Measurements from ENCODE around the gene TMEM119.
"Not testable (repeated sequence)": the region's sequence is repeated elsewhere in the genome, so short reads cannot be mapped to it uniquely, and the experiment has no call there.

TMEM119 gene

GRCh38 chr12:108599541-108599940 is 1.7 kb upstream of the TMEM119 start:
- DNase-seq: no peak

GRCh38 chr12:108598553-108599250 is 818 bp upstream of the TMEM119 start:
- no peak for DNase-seq

GRCh38 chr12:108596854-108597558 is 878 bp downstream of the TMEM119 start:
- no peak for DNase-seq

DNA sequence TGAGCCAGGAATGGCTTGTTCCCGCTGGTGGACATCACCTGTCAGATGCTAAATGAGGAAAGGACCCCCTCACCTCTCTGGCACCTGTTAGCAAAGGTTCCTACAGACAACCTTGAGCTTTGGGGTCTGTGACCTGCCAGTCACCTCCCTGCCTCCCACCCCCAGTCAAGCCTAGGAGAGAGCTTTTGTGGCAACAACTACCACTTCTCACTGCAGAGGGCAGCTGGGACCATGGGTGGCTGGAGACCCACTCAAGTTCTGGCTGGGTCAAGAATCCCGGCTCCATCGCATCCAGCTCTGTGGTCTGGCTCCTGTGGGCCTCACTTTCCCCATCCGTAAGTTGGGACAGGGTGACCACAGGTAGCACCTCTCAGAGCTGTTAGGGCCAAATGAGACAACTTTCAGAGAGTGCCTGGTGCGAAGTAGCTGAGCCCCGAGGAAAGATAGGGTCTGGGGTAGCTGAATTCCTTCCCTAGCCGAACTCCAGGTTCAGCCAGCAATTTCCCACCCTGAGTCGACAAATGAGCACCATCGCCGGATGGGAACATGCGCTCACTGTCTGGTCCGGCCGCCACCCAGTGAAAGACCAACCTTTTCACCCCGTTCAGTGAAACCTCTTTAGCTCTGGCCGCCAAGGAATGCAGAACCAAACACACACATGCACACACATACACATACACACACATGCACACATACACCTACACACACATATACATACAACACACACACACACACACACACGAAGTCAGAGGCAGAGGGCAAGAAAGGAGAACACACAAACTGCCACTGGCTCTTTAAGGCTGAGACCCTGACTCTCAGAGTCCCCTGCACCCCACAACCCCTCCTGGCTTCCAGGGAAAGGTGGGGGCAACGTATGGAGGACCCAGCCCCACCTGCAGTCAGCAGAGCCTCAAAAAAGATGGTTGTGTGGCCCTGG is 1.9 kb downstream of the TMEM119 start:
- no peak for DNase-seq

DNA sequence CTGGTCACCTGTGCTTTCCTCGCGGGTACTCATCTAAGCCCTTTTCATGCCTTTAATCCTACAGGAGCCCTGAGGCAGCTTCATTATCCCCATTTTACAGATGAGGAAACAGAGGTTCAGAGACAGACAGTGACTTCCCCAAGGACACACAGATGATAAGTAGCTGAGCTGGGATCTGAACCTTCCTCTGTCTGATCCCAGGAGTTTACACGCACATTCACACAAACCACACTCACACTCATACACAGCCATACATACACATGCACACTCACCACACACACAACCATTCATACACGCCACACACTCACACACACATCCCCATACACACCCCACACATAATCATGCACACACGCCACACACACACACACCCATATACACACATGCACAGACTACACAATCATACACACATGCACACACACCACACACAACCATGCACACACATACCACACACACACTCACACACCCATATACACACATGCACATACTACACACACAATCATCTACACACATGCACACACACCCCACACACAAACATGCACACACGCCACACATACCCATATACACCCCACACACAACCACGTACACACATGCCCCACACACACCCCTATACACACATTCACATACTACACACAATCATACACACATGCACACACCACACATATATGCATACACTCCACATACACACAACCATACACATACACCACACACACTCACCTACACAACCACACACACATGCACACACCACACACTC is 2.7 kb downstream of the TMEM119 start:
- DNase-seq: no peak

GRCh38 chr12:108594323-108594903 is 3.5 kb downstream of the TMEM119 start:
- DNase-seq: no peak

GRCh38 chr12:108592033-108592909 is 5.6 kb downstream of the TMEM119 start:
- DNase-seq: no peak

- DNase-seq: no peak
Measured at GRCh38 chr12:108591267-108591980, 6.5 kb downstream of the TMEM119 start.

- not testable (repeated sequence) for DNase-seq
Measured at GRCh38 chr12:108590463-108590862, 7.4 kb downstream of the TMEM119 start.

- no peak for DNase-seq
Measured at GRCh38 chr12:108589840-108590229, 8.0 kb downstream of the TMEM119 start.

DNA sequence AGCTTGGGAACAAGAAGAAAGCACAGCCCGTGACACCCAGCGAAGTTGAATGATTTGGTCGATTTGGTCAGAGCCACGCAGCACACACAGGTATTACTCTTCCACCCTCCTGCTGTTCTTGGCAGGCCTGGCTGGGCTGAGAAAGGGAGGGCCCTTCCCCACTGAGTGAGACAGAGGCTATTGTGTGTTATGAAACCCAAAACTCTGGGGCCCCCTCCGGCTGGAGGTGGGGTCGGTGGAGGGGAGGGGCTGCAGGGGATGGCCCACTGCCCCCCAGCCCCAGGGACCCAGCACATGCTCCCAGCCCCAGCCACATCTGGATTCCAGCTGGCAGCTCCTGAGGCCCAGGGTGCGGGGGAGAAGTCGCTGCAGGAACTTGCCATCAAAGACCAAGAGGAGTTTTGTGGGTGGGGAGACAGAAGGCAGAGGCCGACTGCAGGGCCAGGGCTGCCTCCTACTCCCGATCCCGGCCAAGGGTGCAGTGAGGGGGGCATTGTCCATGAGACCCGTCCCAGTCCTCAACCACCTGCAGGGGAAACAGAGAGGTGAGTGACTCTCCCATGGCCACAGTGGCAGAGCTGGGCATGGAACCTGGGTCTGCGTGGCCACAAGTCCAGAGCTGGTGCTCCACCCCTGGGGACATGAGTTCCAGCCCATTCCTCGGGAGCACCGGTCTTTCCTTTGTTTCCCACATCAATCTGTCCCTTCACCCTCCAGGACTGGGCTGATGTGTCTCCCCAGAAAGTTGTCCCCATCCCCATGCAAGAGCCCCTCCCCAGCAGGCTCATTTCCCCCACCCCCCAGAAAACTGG is 8.7 kb downstream of the TMEM119 start:
- no peak for DNase-seq

DNA sequence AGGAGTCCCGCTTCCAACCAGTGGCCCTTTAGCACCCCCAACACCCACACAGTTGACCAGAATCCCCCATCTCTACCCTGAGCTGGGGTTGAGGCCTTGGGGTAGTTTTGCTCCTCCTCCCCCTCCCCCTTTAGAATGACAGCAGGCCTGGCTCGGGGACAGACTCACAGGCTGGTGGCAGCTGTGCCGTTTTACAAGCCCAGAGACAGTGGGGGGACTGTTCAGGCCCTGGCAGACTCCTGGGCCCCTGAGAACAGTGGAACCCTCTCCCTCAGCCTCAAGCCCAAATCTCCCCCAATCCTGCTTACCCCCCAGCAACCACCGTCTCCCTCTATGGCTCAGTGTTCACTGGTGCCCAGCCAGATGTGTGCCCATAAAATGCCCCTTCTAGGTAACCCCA is 10.1 kb downstream of the TMEM119 start:
- no peak for DNase-seq

DNA sequence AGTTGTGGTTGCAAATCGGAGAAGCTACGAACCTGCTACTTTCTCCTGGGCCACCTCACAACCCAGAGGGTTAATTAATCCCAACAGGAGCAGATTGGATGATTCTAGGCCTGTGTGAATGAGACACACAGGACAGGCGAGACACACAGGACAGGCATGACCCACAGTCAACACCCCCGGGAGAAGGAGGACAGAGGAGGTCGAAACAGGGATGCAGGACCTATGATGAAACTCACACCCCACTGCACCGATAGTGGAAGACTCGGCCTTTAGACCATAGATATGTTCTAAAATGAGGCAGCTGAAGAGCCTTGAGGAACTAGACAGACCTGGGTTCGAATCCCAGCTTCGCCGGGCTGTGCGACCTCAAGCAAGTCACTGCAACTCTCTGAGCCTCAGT is 11.6 kb downstream of the TMEM119 start:
- DNase-seq: no peak

- DNase-seq: no peak
Measured at GRCh38 chr12:108585864-108586263, 12.0 kb downstream of the TMEM119 start.

DNA sequence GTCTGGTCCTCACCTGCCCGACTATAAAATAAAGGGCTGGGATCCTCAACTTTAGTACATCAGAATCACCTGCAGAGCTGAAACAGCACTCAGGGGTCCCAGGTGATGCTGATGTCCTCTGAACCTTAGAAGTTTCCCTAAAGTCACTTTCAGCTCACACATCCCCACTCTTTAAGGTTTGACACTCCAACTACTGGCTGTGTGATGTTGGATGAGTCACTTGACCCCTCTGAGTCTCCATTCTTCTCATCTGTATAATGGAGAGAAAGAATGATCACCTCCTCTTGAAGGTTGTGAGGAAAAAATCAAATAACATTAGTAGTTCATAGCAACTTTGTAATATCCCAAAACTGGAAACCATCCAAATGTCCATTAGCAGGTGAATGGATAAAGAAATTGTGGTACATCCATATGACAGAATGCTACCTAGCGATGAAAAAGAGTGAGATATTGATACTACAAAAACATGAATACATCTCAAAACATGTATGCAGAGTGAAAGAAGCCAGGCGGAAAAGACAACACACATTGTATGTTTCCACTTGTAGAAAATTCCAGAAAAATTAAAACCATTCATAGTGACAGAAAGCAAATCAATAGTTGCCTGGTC is 13.3 kb downstream of the TMEM119 start:
- no peak for DNase-seq

- DNase-seq: no peak
Measured at GRCh38 chr12:108583991-108584390, 13.9 kb downstream of the TMEM119 start.

DNA sequence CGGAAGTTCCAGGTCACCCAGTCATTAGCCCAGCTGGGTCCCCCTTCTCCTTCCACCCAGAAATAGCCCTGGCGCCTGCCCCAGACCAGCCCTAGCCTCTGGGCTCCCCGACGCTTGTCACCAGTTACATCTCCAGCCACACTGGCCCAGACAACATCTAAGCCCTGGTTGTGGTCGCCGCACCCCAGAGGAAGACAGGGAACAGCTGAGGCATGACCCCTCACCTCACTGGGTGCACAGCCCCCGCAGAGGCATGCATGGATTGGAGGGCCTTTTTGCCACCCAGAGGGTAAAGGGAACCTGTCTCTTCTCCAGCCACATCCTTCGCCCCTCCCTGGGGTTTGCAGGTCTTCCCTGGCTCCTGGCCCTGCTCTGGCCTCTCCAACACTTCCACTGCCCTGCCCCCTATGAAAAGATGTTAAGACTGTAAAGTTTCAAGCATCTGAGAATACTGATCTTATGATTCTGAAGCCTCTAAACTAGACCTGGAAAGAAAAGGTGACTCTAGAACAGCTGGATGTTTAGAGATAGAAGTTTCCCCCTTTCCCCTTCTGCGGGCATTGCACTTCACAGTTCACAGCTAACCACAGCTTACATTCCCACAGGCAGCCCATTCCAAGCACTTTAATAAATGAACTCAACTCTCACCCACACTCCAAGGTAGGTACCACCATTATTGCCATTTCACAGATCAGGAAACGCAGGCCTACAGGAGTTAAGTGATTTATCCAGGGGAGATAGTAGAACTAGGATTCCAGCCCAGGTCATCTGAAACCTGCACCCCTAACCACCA is 14.7 kb downstream of the TMEM119 start:
- DNase-seq: no peak

DNA sequence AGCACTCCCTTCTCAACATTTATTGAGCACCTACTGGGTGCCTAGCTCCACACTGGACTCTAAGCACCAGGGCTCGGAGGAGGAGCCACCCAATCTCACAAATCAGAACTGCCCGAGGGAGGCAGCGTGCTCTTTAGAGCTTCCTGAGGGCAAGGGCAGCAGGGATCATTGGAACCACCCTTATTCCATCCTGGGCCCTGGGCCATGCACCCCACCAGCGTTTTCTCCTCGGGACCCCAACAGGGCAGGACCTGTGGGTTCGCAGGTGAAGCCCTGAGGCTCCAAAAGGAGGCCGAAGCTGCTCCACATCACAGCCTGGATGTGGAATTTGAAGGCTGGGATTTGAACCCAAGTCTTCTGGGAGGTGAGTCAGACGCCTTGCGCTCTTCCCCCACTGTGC is 15.4 kb downstream of the TMEM119 start:
- no peak for DNase-seq

Measured in NCI-H2029 treated with DMSO at 0.1 percent for 48 hours (cell line).